Caco-2 (cell line): ENCODE measurements around the gene GPSM1. TPM values are rescaled to one million over a fixed set of nuclear protein-coding genes. Genes with fewer than 3 reads are reported as not detected.

ENCODE experiments used
- BruUV-seq: library from RNA; stranded (reverse); fragments of 400-500 nt; replicated peaks from 2 replicates; lab custom pipeline; 2021; lab: Mats Ljungman, UMichigan
- CTCF ChIA-PET: fragments of 300-600 bp; sonication (Branson Sonifier 250); formaldehyde crosslinking; loops from one replicate; lab custom pipeline; 2022; ENCODE audit warnings: antibody characterized with exemption; lab: Charles Lee
- POLR2A ChIA-PET: fragments of 300-600 bp; sonication (Branson Sonifier 250); formaldehyde crosslinking; loops from one replicate; lab custom pipeline; 2022; ENCODE audit warnings: antibody characterized with exemption; lab: Charles Lee
- DNase-seq, 2 experiments: peaks; one replicate each; pipeline versions ENCODE4 v3.0.0 to v3.0.0-alpha.2; 2020 to 2022
- H3K27me3 ChIP-seq: replicated peaks from 2 replicates; pipeline ENCODE4 v1.6.0; 2011; ENCODE audit warnings: low read length; ENCODE audit not compliant: control insufficient read depth, insufficient read depth
- H3K36me3 ChIP-seq: 2 replicates; pipeline ENCODE4 v1.5.1; 2011; ENCODE audit warnings: low read length; ENCODE audit not compliant: control insufficient read depth, insufficient read depth
- H3K4me1 ChIP-seq: fragments of 250-450 bp; sonication (Bioruptor Pico); 2 replicates; pipeline ENCODE4 v1.5.1; 2020; ENCODE audit warnings: mild to moderate bottlenecking
- H3K4me3 ChIP-seq: 2 replicates; pipeline ENCODE4 v1.5.1; 2011; ENCODE audit warnings: low read depth, mild to moderate bottlenecking, control low read depth, low read length
- H3K9me3 ChIP-seq: fragments of 250-450 bp; sonication (Bioruptor Pico); 2 replicates; pipeline ENCODE4 v1.5.1; 2020; ENCODE audit warnings: mild to moderate bottlenecking, moderate library complexity
- H3K27ac Mint-ChIP-seq: one replicate; pipeline ENCODE4 v1.8.0; 2022; ENCODE audit warnings: mixed read lengths; ENCODE audit not compliant: unreplicated experiment
- H3K27me3 Mint-ChIP-seq: one replicate; pipeline ENCODE4 v1.8.0; 2022; ENCODE audit warnings: mixed read lengths; ENCODE audit not compliant: insufficient read depth, unreplicated experiment
- H3K36me3 Mint-ChIP-seq: one replicate; pipeline ENCODE4 v1.8.0; 2022; ENCODE audit warnings: mild to moderate bottlenecking, mixed read lengths; ENCODE audit not compliant: insufficient read depth, unreplicated experiment
- H3K4me1 Mint-ChIP-seq: one replicate; pipeline ENCODE4 v1.8.0; 2022; ENCODE audit warnings: low read depth, mixed read lengths; ENCODE audit not compliant: unreplicated experiment
- H3K4me3 Mint-ChIP-seq: one replicate; pipeline ENCODE4 v1.8.0; 2022; ENCODE audit warnings: mild to moderate bottlenecking, moderate library complexity, mixed read lengths; ENCODE audit not compliant: unreplicated experiment
- H3K9me3 Mint-ChIP-seq: one replicate; pipeline ENCODE4 v1.8.0; 2022; ENCODE audit warnings: mixed read lengths; ENCODE audit not compliant: unreplicated experiment
- CTCF ChIP-seq, 2 experiments: fragments of 200-600 bp in 1 of 2; IDR thresholded peaks; 1 replicate in 1 of 2; 2 replicates in 1 of 2; pipeline versions ENCODE4 v1.5.1 to v1.8.0; 2011 to 2022; ENCODE audit warnings: antibody characterized with exemption in 1 of 2, control low read depth in 1 of 2, inconsistent platforms in 1 of 2, low read depth in 1 of 2, low read length in 1 of 2, mild to moderate bottlenecking in 1 of 2, moderate library complexity in 1 of 2; ENCODE audit not compliant: insufficient read depth in 1 of 2, severe bottlenecking in 1 of 2, unreplicated experiment in 1 of 2
- intact Hi-C: fragments of 100-400 bp; cut with micrococcal nuclease; formaldehyde crosslinking; loops from one replicate; pipeline ENCODE4 v1.10.0; 2022; ENCODE audit not compliant: unreplicated experiment
- total RNA-seq: library from RNA; stranded (reverse); gene quantifications from 2 replicates; pipeline ENCODE4 v1.2.3, GENCODE V29; 2022

The GPSM1 gene
- total RNA-seq, 1 experiment from 2014 or later, result 25.7 TPM

GRCh38 chr9:136407911-136408310 lies 80.6 kb downstream of the GPSM1 start:
- H3K9me3 Mint-ChIP-seq, result no peaks in the 10 kb centered on the region
- TF ChIP-seq CTCF (IDR thresholded peaks at IDR 0.05; ENCODE audit: insufficient read depth in 1 of 2, low read depth in 1 of 2, low read length in 1 of 2, severe bottlenecking in 1 of 2, unreplicated experiment in 1 of 2), result no peak
- H3K4me3 Mint-ChIP-seq, result no peak overlapping the region
- H3K4me3 ChIP-seq, result no peak overlapping the region
- H3K27me3 ChIP-seq, result no peaks in the 10 kb centered on the region
- H3K4me1 Mint-ChIP-seq, result peaks cover 16% of the 10 kb centered on the region
- intact Hi-C loops, result no loop called here
- no peaks in the 10 kb centered on the region for H3K9me3 ChIP-seq
- H3K36me3 ChIP-seq, result peaks cover 3% of the 10 kb centered on the region
- H3K4me1 ChIP-seq, result peaks cover 12% of the 10 kb centered on the region
- H3K27me3 Mint-ChIP-seq, result no peaks in the 10 kb centered on the region
- CTCF ChIA-PET, result interaction anchor here (0.6 kb wide), 1 partner anchor 197 kb away, joined by 4 read pairs; no protein-coding TSS in a partner anchor
- no peak overlapping the region for H3K27ac Mint-ChIP-seq
- DNase-seq, result no peak
- peaks cover 80% of the 10 kb centered on the region for H3K36me3 Mint-ChIP-seq
- BruUV-seq, result no TSS peak
- POLR2A ChIA-PET, result no interaction called here

Other genes starting within 250 kb of the GPSM1 start
- 20.3 and 22.0 TPM in 2 replicates for gene NACC2, start 232.2 kb upstream of the GPSM1 start, total RNA-seq
- gene TMEM250, start 208.7 kb upstream of the GPSM1 start, total RNA-seq, result 35.6 and 38.2 TPM in 2 replicates
- gene LHX3, start 122.4 kb upstream of the GPSM1 start, total RNA-seq, result 1.1 and 1.2 TPM in 2 replicates
- gene QSOX2, start 81.7 kb upstream of the GPSM1 start, total RNA-seq, result 26.9 and 29.6 TPM in 2 replicates
- gene CCDC187, start 23.4 kb upstream of the GPSM1 start, total RNA-seq, result 0.09 and 0.11 TPM in 2 replicates
- 27.1 and 29.1 TPM in 2 replicates for gene DNLZ, start 36.2 kb downstream of the GPSM1 start, total RNA-seq
- 1.7 and 2.6 TPM in 2 replicates for gene CARD9, start 46.1 kb downstream of the GPSM1 start, total RNA-seq
- 15.3 and 17.2 TPM in 2 replicates for gene SNAPC4, start 72.6 kb downstream of the GPSM1 start, total RNA-seq
- gene ENTR1, start 83.1 kb downstream of the GPSM1 start, total RNA-seq, result 85.2 and 92.6 TPM in 2 replicates
- gene PMPCA, start 83.1 kb downstream of the GPSM1 start, total RNA-seq, result 89.9 and 91.5 TPM in 2 replicates
- 18.6 and 20.0 TPM in 2 replicates for gene INPP5E, start 112.3 kb downstream of the GPSM1 start, total RNA-seq
- gene SEC16A, start 155.5 kb downstream of the GPSM1 start, total RNA-seq, result 76.4 and 81.3 TPM in 2 replicates
- 5.5 and 6.3 TPM in 2 replicates for gene NOTCH1, start 218.5 kb downstream of the GPSM1 start, total RNA-seq